ENCODE measurements around the gene MROH2A. TPM values are rescaled to one million over a fixed set of nuclear protein-coding genes. Genes with fewer than 3 reads are reported as not detected.

Gene MROH2A
- total RNA-seq: not detected in 2 replicates

DNA sequence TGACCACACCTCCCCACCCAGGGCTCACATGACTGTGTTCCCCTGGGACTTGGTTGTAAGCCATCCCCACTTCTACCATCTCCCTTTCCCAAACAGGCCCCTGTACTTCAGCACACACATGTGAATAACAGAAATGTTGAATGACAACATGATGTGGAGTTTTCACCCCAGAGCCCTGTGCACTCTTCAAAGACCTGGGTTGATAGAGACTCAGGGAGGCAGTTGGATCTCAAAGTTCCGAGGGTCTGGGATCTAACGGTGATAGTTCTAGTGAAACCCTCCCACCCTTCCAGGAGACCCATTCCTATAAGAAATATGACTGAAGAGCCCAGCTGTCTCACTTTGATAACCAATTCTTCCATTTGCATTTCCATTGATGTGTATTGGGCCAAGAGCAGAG is at the start of gene MROH2A:
Gene MROH2A (plus strand): TSS at position 301 of the 400 bp plus-strand sequence. CDS start 1,029 bp downstream, outside the sequence.

GRCh38 chr2:233728723-233729301 is 49.3 kb upstream of the MROH2A start, which contains the start of gene UGT1A3:
UGT1A3 (plus strand) TSS chr2:233729042; CDS start chr2:233729127, 85 bp downstream.

DNA sequence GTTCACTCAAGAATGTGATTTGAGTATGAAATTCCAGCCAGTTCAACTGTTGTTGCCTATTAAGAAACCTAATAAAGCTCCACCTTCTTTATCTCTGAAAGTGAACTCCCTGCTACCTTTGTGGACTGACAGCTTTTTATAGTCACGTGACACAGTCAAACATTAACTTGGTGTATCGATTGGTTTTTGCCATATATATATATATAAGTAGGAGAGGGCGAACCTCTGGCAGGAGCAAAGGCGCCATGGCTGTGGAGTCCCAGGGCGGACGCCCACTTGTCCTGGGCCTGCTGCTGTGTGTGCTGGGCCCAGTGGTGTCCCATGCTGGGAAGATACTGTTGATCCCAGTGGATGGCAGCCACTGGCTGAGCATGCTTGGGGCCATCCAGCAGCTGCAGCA is 18.1 kb upstream of the MROH2A start, which contains the start of gene UGT1A1:
Gene UGT1A1 (plus strand): TSS at position 228 of the 400 bp plus-strand sequence. CDS start 18 bp downstream, at position 246.

GRCh38 chr2:233854241-233854981 is 76.3 kb downstream of the MROH2A start, which contains the start of gene HJURP:
HJURP (minus strand) TSS chr2:233854535; CDS start chr2:233854500, 35 bp downstream.

GRCh38 chr2:233867993-233868532 is 89.9 kb downstream of the MROH2A start, which contains the start of gene MSL3B:
MSL3B (minus strand) TSS chr2:233868386.

Other genes starting within 250 kb of the MROH2A start
- gene USP40, start 211.5 kb upstream of the MROH2A start, total RNA-seq: 14.2 and 35.7 TPM in 2 replicates
- gene UGT1A8, start 160.7 kb upstream of the MROH2A start, total RNA-seq: not detected in 2 replicates
- 0.06 TPM in 1 of 2 replicates, not detected in the other for gene UGT1A10, start 141.9 kb upstream of the MROH2A start, total RNA-seq
- gene UGT1A9, start 106.4 kb upstream of the MROH2A start, total RNA-seq: not detected in 2 replicates
- not detected in 2 replicates for gene UGT1A7, start 96.4 kb upstream of the MROH2A start, total RNA-seq
- gene UGT1A6, start 85.4 kb upstream of the MROH2A start, total RNA-seq: not detected in 2 replicates
- not detected in 2 replicates for gene UGT1A5, start 65.4 kb upstream of the MROH2A start, total RNA-seq
- gene UGT1A4, start 59.6 kb upstream of the MROH2A start, total RNA-seq: not detected in 2 replicates
- gene UGT1A3, start 49.3 kb upstream of the MROH2A start, total RNA-seq: not detected in 2 replicates
- not detected in 2 replicates for gene UGT1A1, start 18.1 kb upstream of the MROH2A start, total RNA-seq
- 11.0 and 17.2 TPM in 2 replicates for gene HJURP, start 76.2 kb downstream of the MROH2A start, total RNA-seq
- gene TRPM8, start 139.0 kb downstream of the MROH2A start, total RNA-seq: not detected in 2 replicates